Measurements from ENCODE around the gene HS3ST4. TPM values are rescaled to one million over a fixed set of nuclear protein-coding genes. Genes with fewer than 3 reads are reported as not detected.

Gene HS3ST4
- total RNA-seq, 2 donors from 2014 or later, result not detected

- no peak overlapping the region for H3K9ac ChIP-seq (ENCODE audit: low read depth in 2 of 2, low read length in 2 of 2)
- H3K4me3 ChIP-seq, result no peak overlapping the region
- TF ChIP-seq CTCF (IDR thresholded peaks at IDR 0.05), result no peak
- no peak overlapping the region for H3K27ac ChIP-seq
- no peaks in the 10 kb centered on the region for H3K36me3 ChIP-seq
- DNase-seq, result no peak
- no peaks in the 10 kb centered on the region for H3K4me1 ChIP-seq
- H3K27me3 ChIP-seq, result no peaks in the 10 kb centered on the region
- no peaks in the 10 kb centered on the region for H3K9me3 ChIP-seq
- intact Hi-C loops (cut with DNase I), result no loop called here
Measured at GRCh38 chr16:25951999-25952398, 260.2 kb downstream of the HS3ST4 start.

GRCh38 chr16:25952983-25953382 is 261.2 kb downstream of the HS3ST4 start:
- no peak for TF ChIP-seq CTCF (IDR thresholded peaks at IDR 0.05)
- H3K4me1 ChIP-seq, result no peaks in the 10 kb centered on the region
- H3K27me3 ChIP-seq, result no peaks in the 10 kb centered on the region
- no peaks in the 10 kb centered on the region for H3K36me3 ChIP-seq
- H3K9me3 ChIP-seq, result no peaks in the 10 kb centered on the region
- no peak overlapping the region for H3K27ac ChIP-seq
- intact Hi-C loops (cut with DNase I), result no loop called here
- H3K9ac ChIP-seq (ENCODE audit: low read depth in 2 of 2, low read length in 2 of 2), result no peak overlapping the region
- no peak overlapping the region for H3K4me3 ChIP-seq
- DNase-seq, result no peak

DNA sequence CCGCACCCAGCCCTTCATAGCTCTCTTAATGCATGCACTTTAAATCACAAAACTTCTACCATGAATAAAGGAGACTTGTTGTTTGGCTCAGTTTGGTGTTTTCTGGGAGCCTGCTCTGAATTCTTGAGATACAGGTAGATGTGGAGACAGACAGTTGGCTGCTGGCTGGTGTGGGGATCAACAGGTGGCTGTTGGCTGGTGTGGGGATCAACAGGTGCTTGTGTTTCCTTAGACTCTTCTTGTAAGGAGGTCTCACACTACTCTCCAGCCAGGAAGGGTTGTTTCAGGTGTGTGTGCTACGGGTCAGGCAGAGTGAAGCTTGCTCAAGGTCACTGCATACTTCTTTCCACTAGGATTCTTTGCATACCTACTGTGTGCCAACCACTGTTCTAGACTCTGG is 265.9 kb downstream of the HS3ST4 start:
- H3K4me1 ChIP-seq, result no peaks in the 10 kb centered on the region
- DNase-seq, result no peak
- no peaks in the 10 kb centered on the region for H3K36me3 ChIP-seq
- H3K27me3 ChIP-seq, result no peaks in the 10 kb centered on the region
- no peak for TF ChIP-seq CTCF (IDR thresholded peaks at IDR 0.05)
- H3K9ac ChIP-seq (ENCODE audit: low read depth in 2 of 2, low read length in 2 of 2), result no peak overlapping the region
- no peak overlapping the region for H3K27ac ChIP-seq
- H3K9me3 ChIP-seq, result no peaks in the 10 kb centered on the region
- no peak overlapping the region for H3K4me3 ChIP-seq
- intact Hi-C loops (cut with DNase I), result no loop called here

GRCh38 chr16:25959221-25959620 is 267.5 kb downstream of the HS3ST4 start:
- Histone ChIP-seq H3K9ac (ENCODE audit: low read depth in 2 of 2, low read length in 2 of 2) (no peak overlapping the region), H3K4me3 (no peak overlapping the region), H3K4me1 (no peaks in the 10 kb centered on the region), H3K27me3 (no peaks in the 10 kb centered on the region), H3K36me3 (no peaks in the 10 kb centered on the region), H3K27ac (no peak overlapping the region), H3K9me3 (no peaks in the 10 kb centered on the region)
- TF ChIP-seq CTCF (IDR thresholded peaks at IDR 0.05), result no peak
- intact Hi-C loops (cut with DNase I), result no loop called here
- peak; percentile 20 for DNase-seq

DNA sequence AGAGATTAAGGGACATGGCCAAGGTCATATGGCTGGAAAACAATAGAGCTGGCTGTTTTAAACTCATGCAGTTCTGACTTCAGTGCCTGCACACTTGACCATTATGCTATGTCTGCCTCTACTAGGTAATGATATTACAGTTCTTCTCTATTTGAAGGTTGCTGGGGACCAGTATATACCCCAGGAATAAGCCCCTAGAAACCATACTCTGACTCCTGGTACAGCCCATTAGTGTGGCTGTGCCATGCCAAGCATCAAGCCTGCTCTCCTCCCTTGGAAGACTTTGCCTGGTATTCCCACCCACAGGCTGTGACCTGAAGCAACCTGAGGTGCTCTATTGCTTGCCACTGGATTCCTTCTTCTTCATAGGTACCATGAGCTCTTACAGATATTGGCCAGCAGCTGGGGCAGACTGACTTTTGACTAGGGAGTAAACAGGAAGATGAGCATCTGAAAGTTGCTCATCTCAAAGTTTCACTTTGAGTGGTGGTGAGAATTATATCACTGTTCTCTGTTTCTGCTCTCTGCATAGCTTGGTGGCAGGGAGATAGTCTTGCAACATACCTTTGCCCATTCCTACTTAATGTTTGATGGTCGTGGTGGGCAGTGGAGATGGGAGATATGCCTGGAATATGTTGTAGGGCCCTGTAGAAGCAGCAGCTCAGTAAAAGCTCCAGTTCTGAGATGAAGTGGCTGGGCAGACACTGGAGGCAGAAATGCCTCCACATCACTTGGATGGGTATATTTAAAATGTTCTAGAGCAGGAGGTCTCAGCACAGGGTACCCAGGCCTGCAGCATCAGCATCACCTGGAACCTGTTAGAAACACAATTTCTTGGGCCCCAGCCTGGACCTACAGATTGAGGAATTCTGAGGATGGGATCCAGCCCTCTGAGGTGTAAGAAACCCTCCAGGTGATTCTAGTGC is 274.7 kb downstream of the HS3ST4 start:
- Histone ChIP-seq H3K27ac (no peak overlapping the region), H3K9me3 (no peaks in the 10 kb centered on the region), H3K36me3 (no peaks in the 10 kb centered on the region), H3K9ac (ENCODE audit: low read depth in 2 of 2, low read length in 2 of 2) (no peak overlapping the region), H3K27me3 (no peaks in the 10 kb centered on the region), H3K4me3 (no peak overlapping the region), H3K4me1 (no peaks in the 10 kb centered on the region)
- intact Hi-C loops (cut with DNase I), result no loop called here
- no peak for TF ChIP-seq CTCF (IDR thresholded peaks at IDR 0.05)
- DNase-seq, result no peak
